ENCODE results near the gene STAB1. TPM values are rescaled to one million over a fixed set of nuclear protein-coding genes. Genes with fewer than 3 reads are reported as not detected.

STAB1 gene
- total and polyA plus RNA-seq, 3 experiments from 2014 or later, result 0.05 to 9.7 (median 7.6) TPM

GRCh38 chr3:52534281-52535183 is 39.4 kb downstream of the STAB1 start:
- H3K36me3 ChIP-seq (ENCODE audit: insufficient read depth, low read length), result no peaks in the 10 kb centered on the region
- peak overlapping the region; percentile 47 for H3K27ac ChIP-seq (ENCODE audit: low read depth, low read length)
- Mint-ChIP-seq H3K4me3 (peak overlapping the region; percentile 62 to 100 (median 84)), H3K27ac (peak overlapping the region; percentile 34 to 95 (median 60)), H3K36me3 (peaks cover 0 to 11% (median 3%) of the 10 kb centered on the region in 3 donors), H3K9me3 (no peaks in the 10 kb centered on the region), H3K4me1 (peaks cover 43 to 59% (median 44%) of the 10 kb centered on the region in 3 donors), H3K27me3 (peaks cover 0 to 4% of the 10 kb centered on the region in 2 donors)
- H3K9me3 ChIP-seq (ENCODE audit: low read length), result no peaks in the 10 kb centered on the region
- DNase-seq, result no peak
- H3K4me3 ChIP-seq (ENCODE audit: low read length), result no peak overlapping the region
- H3K27me3 ChIP-seq (ENCODE audit: insufficient read depth, low read length, poor library complexity, severe bottlenecking), result no peaks in the 10 kb centered on the region
- ChIA-PET POLR2A (no interaction called here), CTCF (no interaction called here)
- H3K4me1 ChIP-seq (ENCODE audit: insufficient read depth, low read length), result peaks cover 30% of the 10 kb centered on the region

- H3K36me3 ChIP-seq (ENCODE audit: insufficient read depth, low read length), result no peaks in the 10 kb centered on the region
- Mint-ChIP-seq H3K9me3 (no peaks in the 10 kb centered on the region), H3K4me1 (peaks cover 45 to 67% (median 51%) of the 10 kb centered on the region in 3 donors), H3K4me3 (peak overlapping the region; percentile 96 to 100 (median 100)), H3K27me3 (peaks cover 0 to 4% of the 10 kb centered on the region in 2 donors), H3K27ac (peak overlapping the region in 7 of 8 donors; percentile 7 to 100 (median 66)), H3K36me3 (peaks cover 0 to 17% (median 3%) of the 10 kb centered on the region in 3 donors)
- ChIA-PET POLR2A (interaction anchor here (1.0 kb wide), 1 partner anchor 25 kb away, joined by 3 read pairs; no protein-coding TSS in a partner anchor), CTCF (interaction anchor here (1.1 kb wide), 1 partner anchor 87 kb away, joined by 4 read pairs; no protein-coding TSS in a partner anchor)
- no peak for DNase-seq
- H3K27me3 ChIP-seq (ENCODE audit: insufficient read depth, low read length, poor library complexity, severe bottlenecking), result no peaks in the 10 kb centered on the region
- H3K27ac ChIP-seq (ENCODE audit: low read depth, low read length), result no peak overlapping the region
- H3K4me1 ChIP-seq (ENCODE audit: insufficient read depth, low read length), result peaks cover 30% of the 10 kb centered on the region
- H3K9me3 ChIP-seq (ENCODE audit: low read length), result no peaks in the 10 kb centered on the region
- peak overlapping the region; percentile 54 for H3K4me3 ChIP-seq (ENCODE audit: low read length)
Measured at GRCh38 chr3:52535411-52536111, 40.4 kb downstream of the STAB1 start.

- Mint-ChIP-seq H3K4me3 (peak overlapping the region; percentile 96 to 100 (median 100)), H3K36me3 (peaks cover 0 to 22% (median 3%) of the 10 kb centered on the region in 3 donors), H3K9me3 (no peaks in the 10 kb centered on the region), H3K27ac (peak overlapping the region; percentile 23 to 100 (median 90)), H3K27me3 (peaks cover 0 to 4% of the 10 kb centered on the region in 2 donors), H3K4me1 (peaks cover 46 to 68% (median 55%) of the 10 kb centered on the region in 3 donors)
- H3K9me3 ChIP-seq (ENCODE audit: low read length), result no peaks in the 10 kb centered on the region
- ChIA-PET POLR2A (interaction anchor here (0.7 to 1.0 kb wide), 2 partner anchors 8 to 24 kb away, joined by 3 read pairs; no protein-coding TSS in a partner anchor), CTCF (interaction anchor here (0.7 to 1.1 kb wide), 2 partner anchors 25 to 88 kb away, joined by 3 to 4 read pairs; no protein-coding TSS in a partner anchor)
- DNase-seq, result no peak
- H3K36me3 ChIP-seq (ENCODE audit: insufficient read depth, low read length), result no peaks in the 10 kb centered on the region
- H3K27me3 ChIP-seq (ENCODE audit: insufficient read depth, low read length, poor library complexity, severe bottlenecking), result no peaks in the 10 kb centered on the region
- no peak overlapping the region for H3K27ac ChIP-seq (ENCODE audit: low read depth, low read length)
- H3K4me1 ChIP-seq (ENCODE audit: insufficient read depth, low read length), result peaks cover 30% of the 10 kb centered on the region
- H3K4me3 ChIP-seq (ENCODE audit: low read length), result peak overlapping the region; percentile 54
Measured at GRCh38 chr3:52536112-52536368, 40.9 kb downstream of the STAB1 start.

GRCh38 chr3:52536369-52537164 is 41.4 kb downstream of the STAB1 start, which contains the start of gene UQCC5:
UQCC5 (plus strand) TSS chr3:52536605; CDS start chr3:52536756, 151 bp downstream.
- H3K27me3 Mint-ChIP-seq, result peaks cover 0 to 4% of the 10 kb centered on the region in 2 donors

GRCh38 chr3:52537165-52537620 is 42.1 kb downstream of the STAB1 start:
- POLR2A ChIA-PET, result no interaction called here
- CTCF ChIA-PET, result no interaction called here
- Mint-ChIP-seq H3K36me3 (peaks cover 0 to 31% (median 3%) of the 10 kb centered on the region in 3 donors), H3K9me3 (no peaks in the 10 kb centered on the region), H3K4me1 (peaks cover 47 to 71% (median 59%) of the 10 kb centered on the region in 3 donors), H3K4me3 (peak overlapping the region; percentile 96 to 100 (median 100)), H3K27ac (peak overlapping the region; percentile 95 to 100 (median 99)), H3K27me3 (peaks cover 0 to 2% of the 10 kb centered on the region in 2 donors)
- Histone ChIP-seq H3K27ac (ENCODE audit: low read depth, low read length) (peak overlapping the region; percentile 93), H3K27me3 (ENCODE audit: insufficient read depth, low read length, poor library complexity, severe bottlenecking) (no peaks in the 10 kb centered on the region), H3K9me3 (ENCODE audit: low read length) (no peaks in the 10 kb centered on the region), H3K4me1 (ENCODE audit: insufficient read depth, low read length) (peaks cover 30% of the 10 kb centered on the region), H3K4me3 (ENCODE audit: low read length) (peak overlapping the region; percentile 96), H3K36me3 (ENCODE audit: insufficient read depth, low read length) (no peaks in the 10 kb centered on the region)
- no peak for DNase-seq

More at GRCh38 chr3:52536369-52537164, 41.4 kb downstream of the STAB1 start, which contains the start of gene UQCC5:
- Mint-ChIP-seq H3K4me3 (peak within 1 kb of the TSS; percentile 96 to 100 (median 100)), H3K36me3 (peaks cover 0 to 27% (median 3%) of the 10 kb centered on the region in 3 donors), H3K27ac (peak within 1 kb of the TSS; percentile 95 to 100 (median 99)), H3K4me1 (peaks cover 49 to 71% (median 60%) of the 10 kb centered on the region in 3 donors), H3K9me3 (no peaks in the 10 kb centered on the region)
- DNase-seq, result peak; percentile 95 to 98 (median 97)
- Histone ChIP-seq H3K4me3 (ENCODE audit: low read length) (peak within 1 kb of the TSS; percentile 96), H3K27me3 (ENCODE audit: insufficient read depth, low read length, poor library complexity, severe bottlenecking) (no peaks in the 10 kb centered on the region), H3K4me1 (ENCODE audit: insufficient read depth, low read length) (peaks cover 30% of the 10 kb centered on the region), H3K36me3 (ENCODE audit: insufficient read depth, low read length) (no peaks in the 10 kb centered on the region), H3K27ac (ENCODE audit: low read depth, low read length) (peak within 1 kb of the TSS; percentile 93), H3K9me3 (ENCODE audit: low read length) (no peaks in the 10 kb centered on the region)
- CTCF ChIA-PET, result interaction anchor here (0.7 to 1.1 kb wide), 2 partner anchors 25 to 88 kb away, joined by 3 to 4 read pairs; no protein-coding TSS in a partner anchor
- POLR2A ChIA-PET, result interaction anchor here (0.7 to 1.0 kb wide), 2 partner anchors 9 to 24 kb away, joined by 3 read pairs; no protein-coding TSS in a partner anchor

DNA sequence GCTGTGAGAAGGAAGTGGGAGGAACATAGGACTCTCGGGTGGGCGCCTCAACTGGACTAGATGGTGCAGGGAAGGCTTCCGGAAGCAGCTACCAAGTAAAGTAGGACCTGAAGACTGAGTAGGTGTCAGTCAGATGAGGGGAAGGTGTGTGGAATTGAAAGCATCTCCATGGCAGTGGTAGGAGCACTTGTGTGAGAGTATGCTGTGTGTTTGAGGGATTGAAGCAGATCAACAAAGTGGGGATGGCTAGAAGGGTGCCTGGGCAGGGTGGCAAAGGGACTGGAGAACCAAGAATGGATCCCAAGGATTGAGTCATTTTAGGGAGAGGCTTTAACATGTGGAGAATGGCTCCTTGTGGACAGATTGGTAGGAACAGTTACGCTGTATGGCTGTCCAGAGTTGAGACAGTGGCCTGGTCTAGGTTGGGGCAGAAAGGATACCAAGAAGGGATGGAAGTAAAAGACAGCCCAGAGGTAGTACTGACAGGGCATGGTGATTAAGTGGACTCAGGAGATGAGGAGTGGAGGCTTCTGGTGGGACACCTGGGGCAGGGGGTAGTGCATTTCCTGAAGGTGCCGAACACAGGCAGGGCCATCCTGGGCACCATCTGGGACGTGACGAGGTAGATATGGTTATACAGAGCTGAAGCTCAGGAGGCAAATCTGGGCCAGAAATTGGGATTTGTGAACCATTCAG is 42.7 kb downstream of the STAB1 start:
- Mint-ChIP-seq H3K27me3 (peaks cover 0 to 2% of the 10 kb centered on the region in 2 donors), H3K36me3 (peaks cover 0 to 31% (median 3%) of the 10 kb centered on the region in 3 donors), H3K4me1 (peaks cover 43 to 65% (median 55%) of the 10 kb centered on the region in 3 donors), H3K9me3 (no peaks in the 10 kb centered on the region), H3K27ac (peak overlapping the region; percentile 33 to 100 (median 99)), H3K4me3 (peak overlapping the region; percentile 96 to 100 (median 100))
- ChIA-PET POLR2A (no interaction called here), CTCF (no interaction called here)
- peaks cover 30% of the 10 kb centered on the region for H3K4me1 ChIP-seq (ENCODE audit: insufficient read depth, low read length)
- H3K4me3 ChIP-seq (ENCODE audit: low read length), result peak overlapping the region; percentile 96
- no peaks in the 10 kb centered on the region for H3K27me3 ChIP-seq (ENCODE audit: insufficient read depth, low read length, poor library complexity, severe bottlenecking)
- H3K9me3 ChIP-seq (ENCODE audit: low read length), result no peaks in the 10 kb centered on the region
- H3K36me3 ChIP-seq (ENCODE audit: insufficient read depth, low read length), result no peaks in the 10 kb centered on the region
- peak overlapping the region; percentile 93 for H3K27ac ChIP-seq (ENCODE audit: low read depth, low read length)
- DNase-seq, result no peak
